ENCODE results near the gene PDIA4.
"Not testable (repeated sequence)": the region's sequence is repeated elsewhere in the genome, so short reads cannot be mapped to it uniquely, and the experiment has no call there.

The PDIA4 gene

DNA sequence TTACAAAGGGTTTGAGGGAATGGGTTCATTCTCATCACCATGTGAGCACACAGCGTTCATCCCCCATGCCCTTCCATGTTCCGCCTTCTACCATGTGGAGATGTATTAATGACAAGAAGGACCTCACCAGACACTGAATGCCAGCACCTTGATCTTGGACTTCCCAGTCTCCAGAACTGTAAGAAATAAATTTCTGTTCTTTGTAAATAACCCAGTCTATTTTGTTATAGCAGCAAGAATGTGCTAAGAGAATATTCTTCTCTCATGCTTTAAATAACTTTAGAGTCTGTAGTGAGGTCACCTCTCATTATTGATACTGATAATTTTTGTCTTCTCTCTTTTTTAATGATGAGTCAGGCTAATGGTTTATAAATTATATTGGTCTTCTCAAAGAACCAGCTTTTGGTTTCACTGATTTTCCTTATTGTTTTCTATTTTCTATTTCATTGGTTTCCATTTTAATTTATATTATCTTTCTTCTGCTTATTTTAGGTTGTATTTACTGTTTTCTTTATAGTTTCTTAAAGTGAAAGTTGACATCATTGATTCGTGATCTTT, 3.1 kb upstream of the PDIA4 start:
- no peak for DNase-seq (ENCODE audit: low read depth)

DNA sequence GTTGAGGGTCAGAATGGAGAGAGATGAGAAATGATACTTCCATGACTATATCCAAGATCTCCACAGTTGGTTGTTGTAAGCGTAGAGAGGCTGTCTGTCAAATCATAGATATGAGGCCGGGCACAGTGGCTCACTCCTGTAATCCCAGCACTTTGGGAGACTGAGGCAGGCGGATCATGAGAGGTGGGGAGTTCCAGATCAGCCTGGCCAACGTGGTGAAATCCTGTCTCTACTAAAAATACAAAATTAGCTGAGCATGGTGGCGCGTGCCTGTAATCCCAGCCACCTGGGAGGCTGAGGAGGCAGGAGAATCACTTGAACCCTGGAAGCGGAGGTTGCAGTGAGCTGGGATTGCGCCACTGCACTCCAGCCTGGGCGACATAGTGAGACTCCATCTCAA, 2.1 kb upstream of the PDIA4 start:
- not testable (repeated sequence) for DNase-seq (ENCODE audit: low read depth)

DNA sequence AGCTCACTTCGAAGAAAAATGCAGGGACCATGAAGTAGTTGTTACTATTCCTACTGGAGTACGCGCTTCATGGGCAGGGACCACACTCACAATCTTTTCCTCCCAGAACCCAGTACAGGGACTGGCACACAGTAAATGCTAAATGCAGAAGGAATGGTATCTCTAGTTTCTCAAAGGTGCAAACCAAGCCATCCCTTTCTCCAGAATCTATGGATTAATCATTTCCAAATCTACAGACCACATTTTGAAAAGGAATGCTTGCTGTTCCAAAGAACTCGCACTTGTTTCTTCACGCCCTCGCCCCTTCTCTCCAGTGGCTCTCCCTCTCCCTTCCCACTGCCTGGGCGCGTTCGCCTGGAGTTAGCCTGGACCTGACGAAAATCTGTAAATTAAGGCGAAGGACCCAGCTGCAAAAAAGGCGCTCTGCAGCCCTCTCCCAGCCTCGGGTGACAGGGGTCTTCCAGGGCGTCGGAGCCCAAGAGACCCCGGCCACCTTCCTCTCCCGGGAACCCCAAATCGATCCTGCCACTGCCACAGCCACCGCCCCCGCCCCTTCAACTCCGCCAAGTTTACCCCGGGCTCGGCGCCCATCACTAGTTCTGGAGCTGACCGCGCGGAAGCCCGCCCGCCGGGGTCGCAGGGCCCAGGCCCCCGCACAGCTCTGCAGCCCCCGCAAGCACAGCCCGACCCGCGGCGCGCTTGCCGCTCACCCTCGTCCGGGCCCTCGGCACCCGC, 527 bp downstream of the PDIA4 start:
- no peak for DNase-seq (ENCODE audit: low read depth)

GRCh38 chr7:149027055-149027454, 1.2 kb downstream of the PDIA4 start:
- no peak for DNase-seq (ENCODE audit: low read depth)

DNA sequence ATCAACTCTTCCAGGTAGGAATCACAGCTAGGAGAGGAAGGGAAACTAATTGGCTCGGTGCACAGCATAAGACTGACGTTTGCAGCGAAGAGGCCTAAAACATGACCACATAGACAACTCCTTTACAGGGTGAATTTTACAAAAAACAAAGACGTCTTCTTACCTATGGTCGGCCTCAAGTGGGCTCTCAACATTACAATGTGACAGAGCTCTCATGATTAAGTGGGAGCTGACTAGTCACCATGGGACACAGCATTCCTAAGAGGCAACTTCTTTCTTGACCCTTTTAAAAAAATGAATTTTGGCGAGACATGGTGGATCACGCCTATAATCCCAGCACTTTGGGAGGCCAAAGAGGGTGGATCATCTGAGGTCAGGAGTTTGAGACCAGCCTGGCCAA, 4.6 kb downstream of the PDIA4 start:
- DNase-seq (ENCODE audit: low read depth) = no peak

DNA sequence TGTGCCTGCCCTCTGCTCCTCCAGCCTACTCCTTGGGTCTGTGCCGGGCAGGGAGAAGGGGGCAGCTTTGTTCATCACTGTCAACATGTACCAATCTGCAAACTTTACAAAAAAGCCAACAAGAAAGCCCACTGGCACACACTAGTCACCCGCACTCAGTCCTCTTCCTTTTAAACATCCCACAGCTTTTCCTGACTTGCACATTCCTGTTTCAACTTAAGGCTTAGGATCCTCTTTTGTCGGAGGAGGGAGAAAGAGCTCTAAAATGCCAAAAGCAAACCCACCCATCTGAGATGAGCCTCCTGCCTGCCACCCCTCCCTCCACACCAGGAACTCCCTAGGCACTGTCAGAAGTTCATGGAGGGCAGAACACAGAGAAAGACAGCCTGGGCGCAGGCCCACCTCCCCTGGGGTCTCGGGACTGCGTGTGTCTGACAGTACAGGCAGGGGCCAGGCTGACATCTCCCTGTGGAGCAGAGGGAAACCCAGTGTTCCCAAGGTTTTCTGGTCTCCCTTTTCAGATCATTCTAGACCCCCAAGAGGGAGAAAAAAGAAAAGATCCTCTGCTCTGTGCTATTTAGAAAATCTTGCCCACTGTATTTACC, 5.4 kb downstream of the PDIA4 start:
- no peak for DNase-seq (ENCODE audit: low read depth)

- no peak for DNase-seq (ENCODE audit: low read depth)
Observed at GRCh38 chr7:149021725-149022062, 6.6 kb downstream of the PDIA4 start.

DNA sequence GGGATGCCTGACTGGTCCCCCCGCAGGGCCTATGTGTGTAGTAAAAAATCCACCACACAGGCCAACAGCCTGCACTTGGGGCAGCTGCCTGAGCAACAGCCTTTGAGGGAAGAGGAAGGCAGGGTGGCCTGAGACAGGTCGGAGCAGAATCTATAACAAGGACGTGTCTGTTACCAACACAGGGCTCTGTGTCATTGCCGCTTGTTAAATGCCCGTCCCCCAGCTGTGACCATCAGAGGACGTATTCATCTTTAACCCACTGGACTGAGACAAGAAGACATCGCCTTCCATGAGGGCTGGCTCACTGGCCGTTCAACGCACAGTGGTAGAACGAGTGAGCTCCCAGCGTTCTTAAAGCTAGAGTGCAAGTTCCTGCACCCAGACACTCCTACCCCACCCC, 7.8 kb downstream of the PDIA4 start:
- no peak for DNase-seq (ENCODE audit: low read depth)

DNA sequence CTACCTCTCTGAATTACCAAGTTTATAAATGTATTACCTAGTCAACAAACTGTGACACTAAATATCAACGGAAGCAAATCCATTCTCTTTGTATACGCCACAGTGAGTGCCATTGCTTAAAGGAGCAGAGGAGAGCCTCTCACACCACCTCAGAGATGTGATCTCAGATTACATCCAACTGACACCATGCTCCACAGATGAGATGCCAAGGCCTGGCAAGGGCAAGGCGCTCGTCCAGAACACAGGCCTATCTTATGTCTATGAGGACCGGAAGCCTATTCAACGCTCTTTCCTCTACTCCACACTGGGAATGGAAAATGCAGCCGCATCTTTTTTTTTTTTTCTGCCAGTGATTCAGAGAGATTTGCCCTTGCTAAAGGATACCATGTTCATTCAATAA, 11.4 kb downstream of the PDIA4 start:
- no peak for DNase-seq (ENCODE audit: low read depth)

DNA sequence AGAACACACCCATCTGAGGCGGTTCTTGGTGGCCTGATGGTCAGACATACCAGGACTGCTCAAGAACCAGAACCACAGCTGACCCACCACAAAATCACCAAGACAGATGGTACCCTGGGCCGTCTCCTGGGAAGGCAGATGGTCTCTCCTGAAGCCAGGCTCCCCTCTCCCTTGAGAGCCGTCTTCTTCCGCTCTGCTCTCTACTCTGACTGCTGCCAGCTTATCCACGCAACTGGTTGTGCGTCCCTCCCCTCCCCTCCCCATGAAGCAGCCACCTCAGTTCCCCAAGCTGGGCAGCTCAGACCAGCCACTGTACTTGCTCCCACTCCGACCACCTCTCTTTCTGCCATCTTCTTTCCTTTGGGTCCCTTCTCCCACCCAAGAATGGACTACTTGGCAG, 14.0 kb downstream of the PDIA4 start:
- DNase-seq (ENCODE audit: low read depth) = no peak

DNA sequence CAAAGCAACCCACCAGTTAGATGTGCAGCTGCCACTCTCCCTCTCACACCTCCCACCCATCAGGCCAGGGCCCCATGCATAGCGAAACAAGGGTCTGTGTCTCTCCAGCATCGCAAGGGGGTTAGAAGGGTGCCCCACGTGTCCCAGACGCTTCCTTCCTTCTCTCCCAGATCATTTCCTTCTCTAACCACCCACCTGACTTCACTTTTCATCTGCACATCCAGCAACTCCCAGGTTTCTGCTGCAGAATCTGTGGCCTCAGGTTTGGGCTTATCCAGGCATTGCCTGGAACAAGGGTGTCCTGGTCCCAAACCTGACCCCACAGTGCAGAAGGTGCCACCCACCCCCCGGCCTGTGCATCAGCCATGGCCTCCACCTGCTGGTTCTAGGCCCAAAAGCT, 14.4 kb downstream of the PDIA4 start:
- no peak for DNase-seq (ENCODE audit: low read depth)

DNA sequence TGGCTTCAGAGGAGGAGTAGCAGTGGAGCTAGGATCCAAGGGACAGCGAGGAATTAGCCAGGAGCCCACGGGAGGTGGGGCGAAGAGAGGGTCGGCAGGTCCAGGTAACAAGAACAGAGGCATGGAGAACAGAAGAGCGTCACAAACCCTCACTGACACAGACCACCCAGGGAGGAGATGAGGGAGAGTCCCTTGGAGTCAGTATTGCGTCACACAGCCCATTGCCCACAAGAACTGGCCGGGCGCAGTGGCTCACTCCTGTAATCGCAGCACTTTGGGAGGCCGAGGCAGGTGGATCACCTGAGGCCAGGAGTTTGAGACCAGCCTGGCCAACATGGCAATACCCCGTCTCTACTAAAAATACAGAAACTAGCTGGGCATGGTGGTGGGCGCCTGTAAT, 15.6 kb downstream of the PDIA4 start:
- not testable (repeated sequence) for DNase-seq (ENCODE audit: low read depth)

DNA sequence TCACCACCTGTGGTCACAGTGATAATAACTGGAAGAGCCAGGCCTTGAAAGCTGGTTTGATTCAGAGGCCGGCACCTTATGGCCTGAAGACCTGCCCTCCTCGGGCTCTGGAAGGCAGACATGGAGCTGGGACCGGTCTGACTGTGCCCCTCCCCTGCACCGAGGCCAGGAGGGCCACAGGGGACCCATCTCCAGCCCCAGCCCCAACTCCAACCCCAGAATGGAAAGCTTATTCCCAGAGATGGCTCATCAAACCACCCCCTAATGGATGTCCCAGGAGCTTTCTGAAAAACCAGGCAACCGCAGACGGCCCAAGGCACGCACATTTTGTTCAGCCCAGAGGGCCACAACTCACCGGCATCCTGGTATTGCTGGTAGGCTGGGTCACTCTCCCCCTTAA, 16.8 kb downstream of the PDIA4 start:
- DNase-seq (ENCODE audit: low read depth) = no peak

- DNase-seq (ENCODE audit: low read depth) = no peak
Observed at GRCh38 chr7:149010451-149010850, 17.9 kb downstream of the PDIA4 start.

GRCh38 chr7:149009527-149009926, 18.8 kb downstream of the PDIA4 start:
- no peak for DNase-seq (ENCODE audit: low read depth)

DNA sequence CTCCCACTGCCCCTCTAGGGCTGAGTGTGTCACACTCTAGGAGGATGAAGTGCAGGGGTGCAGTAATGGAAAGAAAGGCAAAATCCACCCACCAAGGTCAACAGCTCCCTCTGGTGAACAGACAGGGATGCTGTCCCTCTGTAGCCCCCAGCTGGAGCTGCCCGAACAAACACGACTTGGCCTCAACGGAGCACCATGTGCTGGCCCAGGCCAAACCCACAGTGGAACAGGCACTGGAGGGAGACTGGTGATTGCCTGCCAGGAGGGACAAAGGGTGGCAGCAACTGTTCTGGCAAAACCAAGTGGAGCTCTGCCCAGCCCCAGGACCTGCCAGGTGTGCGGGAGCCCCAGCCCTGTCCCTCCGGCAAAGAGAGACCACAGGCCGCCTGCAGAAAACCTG, 20.7 kb downstream of the PDIA4 start:
- no peak for DNase-seq (ENCODE audit: low read depth)

DNA sequence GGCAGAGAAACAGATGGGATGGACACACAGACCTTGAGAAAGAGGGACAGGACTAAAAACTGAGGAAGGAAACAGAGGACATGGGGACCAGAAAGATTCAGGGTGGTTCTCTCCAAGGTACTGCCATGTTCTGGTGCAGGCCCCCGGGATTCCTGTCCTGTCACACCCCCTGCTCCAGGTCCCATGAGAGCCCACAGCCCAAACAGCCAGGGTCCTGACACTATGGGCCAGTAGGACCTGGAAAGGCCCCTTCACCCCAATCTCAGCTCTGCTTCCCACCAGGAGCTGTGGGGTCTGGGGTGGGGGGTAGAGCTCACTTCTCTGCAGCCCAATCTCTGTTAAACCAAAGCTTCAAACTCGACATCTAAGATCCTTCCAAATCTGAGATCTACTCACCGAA, 21.2 kb downstream of the PDIA4 start:
- DNase-seq (ENCODE audit: low read depth) = no peak

DNA sequence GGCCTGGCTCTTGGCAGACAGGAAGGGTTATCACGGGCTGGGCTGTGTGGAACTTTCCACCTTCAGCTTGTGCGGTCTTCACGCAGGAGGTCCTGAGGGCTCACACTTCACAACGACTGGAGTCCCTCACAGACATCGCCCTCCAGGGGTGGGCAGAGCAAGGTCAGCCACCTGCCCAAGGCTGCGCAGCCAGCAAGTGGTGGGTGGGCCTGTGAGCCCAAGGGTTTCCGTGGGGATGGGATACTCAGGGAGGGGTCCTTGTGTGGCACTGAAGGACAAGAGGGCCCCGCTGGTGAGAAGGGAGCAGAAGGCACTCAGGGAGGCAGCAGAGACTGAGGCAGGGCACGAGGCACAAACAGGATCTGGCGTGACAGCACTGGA, 22.0 kb downstream of the PDIA4 start:
- no peak for DNase-seq (ENCODE audit: low read depth)

- no peak for DNase-seq (ENCODE audit: low read depth)
Observed at GRCh38 chr7:149005427-149006344, 22.6 kb downstream of the PDIA4 start.

DNA sequence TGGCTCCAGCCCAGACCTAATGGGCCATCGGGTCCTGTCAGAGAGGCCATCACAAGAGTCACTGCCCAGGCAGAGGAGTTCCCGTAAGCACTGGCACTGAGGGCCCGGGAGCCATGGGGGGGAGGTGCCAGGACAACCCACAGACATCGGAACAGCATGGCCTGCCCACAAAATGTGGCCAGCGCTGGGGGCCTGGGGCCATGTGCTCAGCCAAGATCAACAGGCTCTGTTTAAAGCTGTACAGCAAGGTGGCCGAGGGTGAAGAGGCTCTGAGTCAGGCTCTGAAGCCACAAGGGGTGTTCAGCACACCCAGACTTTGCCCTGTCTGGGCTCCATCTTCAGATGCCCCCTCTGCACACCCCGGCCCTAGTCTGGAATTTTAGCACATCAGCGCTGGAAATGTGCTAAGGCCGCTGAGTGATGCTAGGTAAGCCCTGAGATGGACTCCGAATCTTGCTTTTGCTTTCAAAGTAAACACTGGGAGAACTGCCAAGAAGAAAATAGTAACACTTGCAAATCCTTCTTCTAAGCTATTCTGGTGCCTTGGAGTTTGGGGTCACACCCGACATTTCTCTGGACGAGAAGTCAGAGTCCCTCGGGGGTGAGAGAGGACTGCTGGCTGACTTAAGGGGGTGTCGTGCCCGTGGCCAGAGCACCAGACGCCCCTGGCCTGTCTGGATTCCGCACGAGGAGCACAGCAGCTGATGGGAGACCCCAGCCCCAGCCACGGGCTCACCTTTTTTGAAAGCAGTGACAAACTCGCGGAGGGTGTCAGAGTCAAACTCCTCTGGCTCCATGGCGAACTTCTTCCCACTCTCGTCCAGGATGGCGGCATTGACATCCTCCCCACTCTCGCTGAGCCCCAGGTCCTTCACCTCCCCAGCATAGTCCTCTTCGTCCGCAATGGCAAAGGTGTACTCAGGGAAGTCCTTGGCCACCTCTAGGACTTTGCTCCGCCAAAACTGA, 23.6 kb downstream of the PDIA4 start:
- DNase-seq (ENCODE audit: low read depth) = no peak

DNA sequence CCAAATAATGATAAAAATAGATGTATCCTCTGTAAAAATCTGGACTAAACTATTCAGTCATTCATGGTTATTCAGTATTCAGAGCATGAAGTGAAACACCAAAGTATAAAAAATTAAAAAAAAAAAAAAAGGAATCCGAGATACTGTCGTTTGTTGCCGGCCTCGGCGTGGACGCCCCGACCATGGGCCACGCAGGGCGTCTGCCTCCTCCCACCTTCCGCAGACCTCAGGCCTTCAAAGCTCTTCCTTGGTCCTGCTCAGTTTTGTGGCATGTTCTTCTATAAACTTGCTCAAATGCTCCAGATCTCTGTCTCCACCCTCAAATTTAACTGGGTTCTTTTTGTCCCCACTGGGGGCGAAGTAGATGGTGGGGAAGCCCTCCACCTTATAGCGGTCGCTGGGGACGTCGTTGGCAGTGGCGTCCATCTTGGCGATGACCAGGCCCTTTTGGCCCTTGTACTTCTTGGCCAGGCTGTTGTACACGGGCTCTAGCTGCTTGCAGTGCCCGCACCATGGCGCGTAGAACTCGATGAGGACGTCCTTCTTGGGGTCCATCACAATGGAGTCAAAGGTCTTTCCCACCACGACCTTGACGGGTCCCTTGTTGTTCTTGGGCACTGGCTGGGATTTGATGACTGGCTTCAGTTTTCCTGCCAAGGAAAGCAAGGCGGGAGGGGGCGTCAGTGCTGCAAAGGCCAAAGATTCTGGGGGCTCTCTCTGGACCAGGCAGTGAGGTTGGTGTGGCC, 24.6 kb downstream of the PDIA4 start:
- DNase-seq (ENCODE audit: low read depth) = no peak
